GM12873 (cell line): ENCODE results near the gene PTPRM.

Experiments used
- TF ChIP-seq, protein P1 (sequence below): IDR thresholded peaks from 2 replicates; pipeline ENCODE4 v1.5.1; 2012; ENCODE audit warnings: low read depth, mild to moderate bottlenecking, moderate library complexity, low read length, control low read depth; ENCODE audit not compliant: insufficient read depth; ENCODE audit errors: missing control alignments

Gene PTPRM

GRCh38 chr18:7772951-7773350, 205.8 kb downstream of the PTPRM start:
- TF ChIP-seq, protein P1, sequence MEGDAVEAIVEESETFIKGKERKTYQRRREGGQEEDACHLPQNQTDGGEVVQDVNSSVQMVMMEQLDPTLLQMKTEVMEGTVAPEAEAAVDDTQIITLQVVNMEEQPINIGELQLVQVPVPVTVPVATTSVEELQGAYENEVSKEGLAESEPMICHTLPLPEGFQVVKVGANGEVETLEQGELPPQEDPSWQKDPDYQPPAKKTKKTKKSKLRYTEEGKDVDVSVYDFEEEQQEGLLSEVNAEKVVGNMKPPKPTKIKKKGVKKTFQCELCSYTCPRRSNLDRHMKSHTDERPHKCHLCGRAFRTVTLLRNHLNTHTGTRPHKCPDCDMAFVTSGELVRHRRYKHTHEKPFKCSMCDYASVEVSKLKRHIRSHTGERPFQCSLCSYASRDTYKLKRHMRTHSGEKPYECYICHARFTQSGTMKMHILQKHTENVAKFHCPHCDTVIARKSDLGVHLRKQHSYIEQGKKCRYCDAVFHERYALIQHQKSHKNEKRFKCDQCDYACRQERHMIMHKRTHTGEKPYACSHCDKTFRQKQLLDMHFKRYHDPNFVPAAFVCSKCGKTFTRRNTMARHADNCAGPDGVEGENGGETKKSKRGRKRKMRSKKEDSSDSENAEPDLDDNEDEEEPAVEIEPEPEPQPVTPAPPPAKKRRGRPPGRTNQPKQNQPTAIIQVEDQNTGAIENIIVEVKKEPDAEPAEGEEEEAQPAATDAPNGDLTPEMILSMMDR = no peak

GRCh38 chr18:7775128-7775527, 208.0 kb downstream of the PTPRM start:
- TF ChIP-seq, protein P1 = no peak

DNA sequence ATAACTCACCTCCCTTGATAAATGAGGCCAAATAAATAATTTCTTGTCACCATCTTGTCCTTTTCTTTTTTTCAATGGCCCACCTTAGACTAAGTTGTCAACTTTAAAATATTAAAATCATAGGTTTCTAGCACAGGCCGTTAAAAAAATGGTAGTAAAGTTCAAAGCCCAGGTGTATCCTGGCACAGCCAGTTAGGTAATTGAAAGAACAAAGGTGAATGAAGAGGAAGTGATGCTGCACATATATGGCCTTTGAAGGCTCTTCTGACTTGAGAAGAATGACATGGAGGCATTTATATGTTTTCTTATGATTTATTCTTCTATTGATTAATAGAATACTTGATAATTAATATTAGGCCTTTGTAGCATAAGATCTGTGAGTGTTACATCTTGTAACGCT, 208.7 kb downstream of the PTPRM start:
- TF ChIP-seq, protein P1 = no peak

DNA sequence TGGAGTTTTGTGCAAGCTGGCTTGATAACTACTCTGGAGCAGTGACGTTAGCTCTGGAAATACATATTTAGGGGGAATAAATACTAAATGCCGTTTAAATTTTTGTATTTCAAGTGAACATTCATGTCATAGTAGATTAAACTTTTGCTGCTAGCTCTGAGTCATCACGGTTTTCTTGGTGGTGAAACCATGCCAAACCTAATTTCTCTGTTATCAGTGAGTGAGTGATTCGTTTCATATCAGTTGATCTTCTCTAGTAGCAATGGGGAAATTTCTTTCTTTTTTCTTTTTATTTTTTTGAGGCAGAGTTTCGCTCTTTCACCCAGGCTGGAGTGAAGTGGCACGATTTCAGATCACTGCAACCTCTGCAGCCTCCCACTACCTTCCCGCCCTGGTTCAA, 211.1 kb downstream of the PTPRM start:
- TF ChIP-seq, protein P1 = no peak

GRCh38 chr18:7779211-7779610, 212.1 kb downstream of the PTPRM start:
- TF ChIP-seq, protein P1 = no peak

DNA sequence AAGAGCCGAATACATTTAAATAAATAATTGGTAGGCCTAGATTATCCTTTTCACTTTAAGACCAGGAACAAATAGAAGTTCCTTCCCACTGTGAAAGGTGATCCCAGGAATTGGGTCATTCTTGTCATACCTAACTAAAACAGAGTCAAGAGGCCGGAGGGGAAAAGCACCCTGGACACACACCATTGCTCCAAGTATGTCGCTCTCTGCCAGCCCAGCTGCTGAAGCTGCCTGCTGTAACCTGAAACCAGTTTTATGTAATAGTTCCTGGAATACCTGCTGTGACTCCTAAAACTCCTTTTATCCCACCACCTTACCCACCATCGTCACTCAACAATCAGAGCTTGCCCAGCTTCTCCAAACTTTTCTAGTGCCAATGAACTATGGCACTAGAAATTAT, 217.1 kb downstream of the PTPRM start:
- TF ChIP-seq, protein P1 = no peak

DNA sequence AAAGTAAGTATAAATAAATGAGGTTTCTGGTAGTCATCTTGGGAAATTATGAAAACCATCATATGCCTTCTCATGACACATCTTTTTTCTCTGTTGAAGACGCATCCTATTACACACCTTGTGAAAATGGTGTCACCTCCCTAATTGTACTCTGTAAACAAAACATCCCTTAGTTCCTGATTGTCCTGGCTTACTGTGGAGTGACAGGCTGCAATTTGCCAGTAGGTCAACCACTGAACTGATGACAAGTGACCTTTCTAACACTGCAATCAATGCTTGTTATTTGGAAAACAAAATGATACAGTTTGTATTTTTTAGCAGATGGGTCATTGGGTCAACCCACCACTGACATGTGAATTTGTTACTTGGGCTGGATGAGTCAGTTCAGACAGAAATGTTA, 219.5 kb downstream of the PTPRM start:
- TF ChIP-seq, protein P1 = no peak
